Skeletal muscle cell (primary cell): ENCODE results near the gene SOX21.

Experiments
- DNase-seq: peaks from one replicate; pipeline ENCODE4 v3.0.0-alpha.2; 2010; ENCODE audit warnings: low read depth
- H3K4me3 ChIP-seq: 2 replicates; pipeline ENCODE4 v1.5.1; 2011; ENCODE audit warnings: low read depth, mild to moderate bottlenecking, control low read depth, low read length, moderate library complexity

Gene SOX21

GRCh38 chr13:94692030-94692429 is 20.3 kb downstream of the SOX21 start:
- DNase-seq = no peak
- no peak overlapping the region for H3K4me3 ChIP-seq

DNA sequence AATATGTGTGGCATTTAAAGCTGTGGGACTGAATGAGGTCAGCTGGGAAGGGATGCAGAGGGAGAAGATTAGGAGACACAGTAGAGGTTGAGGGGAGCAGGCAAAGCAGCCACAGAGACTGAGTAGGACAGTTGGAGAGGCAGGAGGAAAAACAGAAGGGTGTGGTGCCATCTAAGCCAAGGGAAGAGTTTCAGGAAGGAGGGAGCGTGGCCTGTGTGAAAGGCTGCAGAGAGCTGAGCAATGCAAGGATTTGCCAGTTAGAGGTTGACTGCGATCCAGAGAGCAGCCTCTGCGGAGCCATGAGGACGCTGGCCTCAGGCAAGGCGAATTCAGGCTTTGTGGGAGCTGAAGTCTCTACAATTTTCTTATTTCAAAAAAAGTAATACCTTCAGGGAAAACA is 28.9 kb downstream of the SOX21 start:
- no peak for DNase-seq
- no peak overlapping the region for H3K4me3 ChIP-seq

DNA sequence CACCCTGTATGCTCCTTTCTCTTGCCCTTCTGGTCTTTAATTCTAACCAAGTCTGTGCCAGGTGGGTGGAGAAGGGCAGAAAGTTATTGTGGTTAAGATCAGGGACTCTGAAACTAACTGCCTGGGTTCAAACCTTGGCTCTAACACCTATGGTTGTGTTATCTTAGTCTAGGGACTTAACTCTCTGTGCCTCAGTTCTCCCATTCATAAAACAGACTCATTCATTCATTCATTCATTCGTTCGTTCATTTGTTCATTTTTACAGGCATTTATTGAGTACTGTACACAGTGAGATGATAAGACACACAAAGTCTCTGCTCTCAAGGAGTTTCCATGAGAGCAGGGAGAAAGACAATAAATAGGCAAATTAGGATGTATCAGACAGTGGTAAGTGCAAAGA is 30.1 kb downstream of the SOX21 start:
- no peak for DNase-seq
- H3K4me3 ChIP-seq = no peak overlapping the region

DNA sequence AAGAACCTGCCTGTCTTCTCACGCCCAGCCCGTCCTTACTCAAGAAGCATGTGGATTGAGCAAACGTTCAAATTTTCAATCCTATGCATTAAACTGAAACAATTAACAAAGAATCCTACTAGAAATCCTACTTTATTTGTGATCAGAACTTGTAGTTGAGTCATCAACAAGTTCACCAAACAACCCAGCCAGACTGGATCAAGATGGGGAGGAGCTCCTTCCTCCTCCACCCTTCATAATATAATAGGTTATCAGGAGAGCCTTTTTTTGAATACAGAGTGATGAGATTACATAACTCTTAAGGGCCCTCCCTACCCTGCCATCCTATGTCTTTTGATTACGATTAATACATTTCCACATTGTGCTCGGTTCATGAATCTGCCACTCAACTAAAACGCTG is 32.7 kb downstream of the SOX21 start:
- no peak for DNase-seq
- no peak overlapping the region for H3K4me3 ChIP-seq

DNA sequence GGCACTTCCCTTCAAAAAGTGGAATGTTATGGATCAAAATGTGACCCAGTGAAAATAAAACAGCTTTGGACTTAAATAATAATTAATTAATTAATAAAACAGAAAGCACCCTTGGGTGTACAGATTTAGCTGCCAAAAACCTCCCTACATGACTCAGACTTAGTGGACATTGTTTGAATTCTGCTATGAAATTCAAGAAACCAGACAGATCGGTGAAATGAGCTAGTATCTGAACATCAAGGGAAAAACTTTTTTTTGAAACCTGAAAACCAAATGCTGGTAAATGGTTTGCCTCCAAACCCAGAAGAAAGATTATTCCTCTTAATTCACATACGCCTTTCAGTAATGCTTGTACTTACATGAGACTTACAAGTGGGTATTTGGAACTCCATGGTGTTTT is 33.5 kb downstream of the SOX21 start:
- no peak for DNase-seq
- no peak overlapping the region for H3K4me3 ChIP-seq

GRCh38 chr13:94677799-94678198 is 34.5 kb downstream of the SOX21 start:
- DNase-seq = no peak
- H3K4me3 ChIP-seq = no peak overlapping the region

GRCh38 chr13:94674609-94675348 is 37.6 kb downstream of the SOX21 start:
- no peak for DNase-seq
- no peak overlapping the region for H3K4me3 ChIP-seq

DNA sequence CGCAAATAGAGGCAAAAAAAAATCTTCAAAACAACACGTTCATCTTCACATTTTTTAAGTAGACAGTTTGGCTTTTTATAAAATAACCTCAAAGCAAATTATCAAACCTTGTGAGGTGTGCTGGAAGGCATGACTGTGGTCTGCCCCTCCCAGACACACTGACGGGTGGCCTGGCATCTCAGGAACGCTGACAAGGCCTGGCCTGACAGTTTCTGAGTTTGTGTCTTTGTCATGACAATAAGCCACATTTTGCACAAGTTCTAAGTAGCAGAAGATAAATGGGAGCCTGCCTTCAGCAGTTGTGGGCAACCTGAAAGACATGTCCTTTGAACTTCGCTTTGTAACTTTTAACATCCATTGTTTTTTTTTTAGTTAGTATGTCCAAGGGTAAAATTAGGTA is 38.5 kb downstream of the SOX21 start:
- H3K4me3 ChIP-seq = no peak overlapping the region
- no peak for DNase-seq

- no peak for DNase-seq
- no peak overlapping the region for H3K4me3 ChIP-seq
Observed at GRCh38 chr13:94672400-94672799, 39.9 kb downstream of the SOX21 start.

- no peak overlapping the region for H3K4me3 ChIP-seq
- no peak for DNase-seq
Observed at GRCh38 chr13:94667190-94667589, 45.2 kb downstream of the SOX21 start.

- no peak for DNase-seq
Observed at GRCh38 chr13:94666065-94666464, 46.3 kb downstream of the SOX21 start.

DNA sequence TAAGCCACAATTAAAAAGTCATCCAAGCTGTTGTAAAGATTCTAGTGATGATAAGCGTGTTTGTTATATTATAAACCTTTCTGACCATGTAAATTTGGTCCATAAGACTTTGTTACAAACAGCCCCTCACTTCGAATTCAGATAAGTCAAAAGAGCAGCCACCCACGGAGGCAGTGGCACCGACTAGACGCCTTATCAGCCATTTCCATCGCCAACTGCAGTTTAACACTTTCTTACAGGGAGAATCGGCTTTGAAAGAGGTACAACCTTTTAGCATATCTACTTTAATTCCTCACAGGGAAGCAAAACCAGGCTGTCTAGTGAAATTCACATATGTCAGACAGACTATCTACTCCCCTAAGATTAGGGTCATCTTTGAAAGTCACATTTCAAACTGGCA is 47.5 kb downstream of the SOX21 start:
- H3K4me3 ChIP-seq = no peak overlapping the region
- DNase-seq = no peak

More at GRCh38 chr13:94666065-94666464, 46.3 kb downstream of the SOX21 start:
- no peak overlapping the region for H3K4me3 ChIP-seq

GRCh38 chr13:94662274-94662945 is 49.9 kb downstream of the SOX21 start:
- no peak for DNase-seq
- no peak overlapping the region for H3K4me3 ChIP-seq

DNA sequence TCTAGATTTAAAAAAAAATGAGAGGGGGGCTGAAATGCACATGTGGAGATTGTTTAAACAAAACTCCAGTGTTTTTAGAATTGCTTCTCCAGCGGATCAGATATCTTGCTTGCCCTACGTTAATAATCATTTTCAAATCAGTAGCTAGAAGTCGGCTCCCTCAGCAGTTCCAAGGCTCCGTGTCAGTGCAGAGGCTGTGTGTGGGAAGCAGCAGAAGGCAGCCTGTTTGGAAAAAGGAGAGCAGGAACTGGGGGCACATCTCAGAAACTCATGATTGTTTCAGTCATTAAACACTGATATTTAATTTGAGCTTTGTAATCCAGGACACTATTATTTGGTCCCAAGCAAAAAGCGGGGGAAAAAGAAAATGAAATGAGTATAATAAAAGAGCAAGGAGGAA is 50.9 kb downstream of the SOX21 start:
- no peak overlapping the region for H3K4me3 ChIP-seq

DNA sequence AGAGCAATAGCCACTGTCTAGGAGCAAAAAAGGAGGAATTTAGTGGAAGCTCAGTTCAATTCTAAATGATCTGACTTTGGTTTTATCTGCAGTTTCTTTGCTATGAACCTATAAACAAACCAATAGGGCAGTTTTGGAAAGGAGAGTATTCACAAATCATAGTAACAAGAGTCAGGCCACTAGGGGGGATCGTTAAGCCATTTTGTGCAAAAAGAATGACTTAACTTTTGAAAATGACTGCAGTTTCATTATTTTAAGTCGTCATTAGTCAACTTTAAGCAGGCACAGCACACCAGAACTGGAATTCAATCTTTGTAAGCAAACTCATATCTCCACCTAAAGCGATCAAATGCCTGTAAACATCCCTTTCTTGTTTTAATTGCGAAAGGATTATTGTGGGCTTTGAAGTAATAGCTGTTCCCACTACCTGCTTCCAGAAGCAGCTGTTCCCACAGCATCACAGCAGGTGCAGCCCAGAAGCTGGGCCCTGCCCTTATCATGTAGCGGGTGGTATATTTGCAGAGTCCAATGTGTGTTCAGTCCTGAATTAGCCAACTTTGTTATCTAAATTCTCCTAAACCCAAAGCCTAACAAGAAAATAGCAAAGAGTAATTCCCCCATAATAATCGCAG is 51.5 kb downstream of the SOX21 start:
- H3K4me3 ChIP-seq = no peak overlapping the region
- no peak for DNase-seq

More for the DNA sequence above, 50.9 kb downstream of the SOX21 start:
- no peak for DNase-seq
